Skin epidermis (tissue), 12 donors: ENCODE results near the gene MAD2L1.
"Not testable (repeated sequence)": the region's sequence is repeated elsewhere in the genome, so short reads cannot be mapped to it uniquely, and the experiment has no call there.

Experiments
- H3K27ac ChIP-seq, 21 experiments: fragments of 200-600 bp; sonication (generic) in 11 of 21; one replicate each; pipeline ENCODE4 v1.5.0; 2020; ENCODE audit warnings: mild to moderate bottlenecking in 3 of 21, inconsistent platforms in 2 of 21, moderate library complexity in 2 of 21
- H3K4me3 ChIP-seq, 7 experiments: fragments of 200-600 bp; sonication (generic) in 2 of 7; one replicate each; pipeline ENCODE4 v1.5.0; 2020; ENCODE audit warnings: inconsistent platforms in 2 of 7, mild to moderate bottlenecking in 2 of 7, moderate library complexity in 1 of 7

MAD2L1 gene

DNA sequence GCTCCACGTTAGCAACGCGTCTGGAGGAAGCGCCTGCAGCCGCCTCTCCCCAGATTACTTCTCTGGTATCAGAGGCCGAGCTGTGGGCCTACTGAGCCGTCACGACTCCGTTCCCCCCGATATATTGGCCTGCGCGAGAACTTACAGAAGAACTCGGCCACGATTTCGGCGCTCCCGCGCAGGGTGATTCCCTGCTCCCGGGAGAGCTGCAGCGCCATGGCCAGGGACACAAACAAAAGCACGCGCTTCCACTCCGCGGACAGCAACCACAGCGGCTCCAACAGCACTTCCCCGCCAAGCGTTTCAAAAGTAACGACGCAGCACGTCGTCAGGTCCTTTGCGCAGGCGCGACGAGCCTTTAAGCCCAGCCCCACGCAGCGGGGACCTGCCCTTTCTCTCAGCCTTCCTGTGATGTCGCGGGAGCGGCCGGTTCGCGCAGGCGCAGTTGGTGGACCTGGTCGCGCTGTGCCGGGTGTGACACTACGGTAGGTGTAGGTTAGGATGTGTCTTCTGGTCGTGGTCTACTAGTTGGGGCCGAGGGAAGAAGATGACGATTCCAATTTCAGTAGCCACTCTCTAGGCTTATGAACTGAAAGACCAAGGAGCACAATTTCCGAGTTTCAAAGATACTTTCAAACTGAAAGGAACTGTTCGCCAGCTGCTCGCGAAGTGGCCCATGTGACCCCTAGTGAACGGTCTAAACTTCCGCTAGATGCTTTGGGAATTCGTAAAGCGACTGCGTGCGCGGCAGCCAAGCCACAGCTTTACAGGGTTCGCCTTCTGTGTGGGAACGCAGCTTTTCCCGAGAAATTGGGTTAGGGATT is at the start of gene MAD2L1:
MAD2L1 (minus strand) TSS at position 332 of the 824 bp plus-strand sequence; CDS start at position 218, 114 bp downstream.
- Histone ChIP-seq H3K27ac (peak within 1 kb of the TSS; percentile 75 to 96 (median 93)), H3K4me3 (peak within 1 kb of the TSS; percentile 43 to 75 (median 65))

DNA sequence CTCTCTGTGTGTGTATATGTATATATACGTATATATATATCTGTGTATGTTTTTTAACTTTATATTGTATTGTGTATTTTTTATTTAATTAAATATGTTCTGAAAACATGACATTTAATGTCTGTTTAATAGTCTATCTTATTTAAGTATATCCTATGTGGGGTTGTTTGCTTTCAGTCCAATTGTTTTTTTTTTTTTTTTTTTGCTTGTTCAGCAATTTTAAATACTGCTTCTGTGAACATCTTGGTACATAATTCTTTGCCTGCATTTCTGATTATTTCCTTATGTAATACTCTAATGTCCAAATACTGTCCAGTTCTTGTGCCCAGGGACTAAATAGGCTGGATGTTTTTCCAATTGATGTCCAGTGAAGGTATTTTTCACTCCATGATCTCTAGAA is 45.1 kb upstream of the MAD2L1 start:
- Histone ChIP-seq H3K27ac (no peak overlapping the region), H3K4me3 (no peak overlapping the region)

DNA sequence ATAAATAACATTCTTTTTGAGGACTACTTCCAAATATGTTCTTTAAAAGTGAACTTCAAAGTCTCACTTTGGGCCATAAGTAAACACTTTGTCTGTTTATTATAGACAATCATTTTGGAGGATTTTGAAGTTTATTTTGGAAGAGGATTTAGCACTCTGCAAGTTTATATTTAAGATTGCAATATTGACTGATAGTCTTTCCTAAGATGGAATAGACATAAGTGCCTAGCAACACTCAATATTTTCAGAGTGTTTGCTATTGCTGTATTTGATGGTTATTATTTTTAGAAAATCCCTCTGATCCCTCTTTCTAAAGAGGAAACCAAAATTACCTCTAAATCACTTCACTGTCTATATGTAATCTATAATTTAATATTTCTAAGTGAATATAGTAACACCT is 42.8 kb upstream of the MAD2L1 start:
- H3K27ac ChIP-seq = no peak overlapping the region
- H3K4me3 ChIP-seq = no peak overlapping the region

DNA sequence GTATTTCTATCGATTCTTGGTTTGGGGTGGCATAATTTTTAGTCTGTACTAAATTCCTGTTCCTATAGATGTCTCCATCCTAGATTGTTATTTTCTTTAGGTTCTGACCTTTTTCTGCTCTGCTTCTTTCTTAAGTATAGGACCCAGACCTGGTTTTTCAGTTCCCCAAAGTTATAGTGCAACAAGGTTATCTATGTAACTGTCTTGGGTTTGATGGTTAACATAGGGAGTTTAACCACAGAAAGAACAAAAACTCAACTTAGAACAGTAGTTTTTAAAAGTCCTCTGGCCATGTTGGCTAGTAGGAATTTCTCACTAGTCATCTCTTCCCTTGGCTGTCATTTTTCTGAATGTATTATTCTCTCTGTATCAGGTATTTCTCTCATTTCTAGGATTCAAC is 38.8 kb upstream of the MAD2L1 start:
- no peak overlapping the region for H3K4me3 ChIP-seq
- no peak overlapping the region for H3K27ac ChIP-seq

DNA sequence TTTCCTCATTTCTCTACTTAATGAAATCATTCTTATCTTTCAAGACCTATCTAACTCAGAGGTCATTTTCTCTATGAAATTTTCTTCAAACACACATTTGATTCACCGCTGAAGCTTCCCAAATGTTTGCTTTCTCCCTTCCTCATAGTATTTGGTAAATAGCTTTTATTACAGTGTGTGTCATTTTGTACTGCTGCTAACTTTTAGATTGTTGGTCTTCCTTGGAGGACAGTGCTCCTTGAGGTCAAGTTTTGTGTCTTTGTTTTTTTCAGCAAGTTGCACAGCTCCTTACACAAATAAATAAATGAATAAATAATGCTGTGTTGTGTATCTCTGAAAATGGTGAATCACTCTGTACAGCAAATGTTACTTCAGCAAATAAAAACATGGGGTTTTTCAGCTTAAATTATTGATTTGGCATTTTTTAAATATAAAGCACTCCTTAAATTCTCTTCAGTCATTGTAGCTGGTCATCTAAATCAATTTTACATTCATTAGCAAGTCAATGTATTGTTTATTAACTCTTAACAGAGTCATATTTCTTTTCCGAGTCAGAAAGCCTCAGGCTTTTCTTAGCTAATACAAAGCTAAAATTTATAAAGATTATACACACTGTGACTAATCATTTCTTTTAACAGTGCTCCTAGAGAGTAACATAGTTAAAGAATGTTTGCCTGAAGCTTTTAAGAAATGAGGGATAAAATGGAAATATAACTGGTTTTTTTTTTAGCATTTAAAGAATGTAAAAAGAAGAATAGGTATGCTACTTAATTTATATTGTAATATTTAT is 30.1 kb upstream of the MAD2L1 start:
- H3K4me3 ChIP-seq = no peak overlapping the region
- no peak overlapping the region for H3K27ac ChIP-seq

DNA sequence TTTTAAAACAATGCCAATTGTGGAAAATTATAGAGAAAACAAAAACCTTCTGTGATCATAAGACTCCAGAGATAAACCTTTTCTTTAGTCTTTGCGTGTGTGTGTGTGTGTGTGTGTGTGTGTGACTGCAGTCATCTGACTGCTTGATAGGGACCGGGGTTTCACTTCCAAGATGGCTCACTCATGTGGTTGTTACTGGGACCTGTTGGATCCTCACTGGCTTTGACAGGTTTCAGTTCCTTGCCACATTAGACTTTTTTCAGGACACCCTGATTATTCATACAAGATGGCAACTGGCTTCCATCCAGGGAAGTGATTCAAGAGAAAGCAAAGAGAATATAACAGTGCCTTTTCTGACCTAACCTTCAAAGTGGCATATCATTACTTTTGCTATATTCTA is 21.9 kb upstream of the MAD2L1 start:
- Histone ChIP-seq H3K4me3 (no peak overlapping the region), H3K27ac (no peak overlapping the region)

DNA sequence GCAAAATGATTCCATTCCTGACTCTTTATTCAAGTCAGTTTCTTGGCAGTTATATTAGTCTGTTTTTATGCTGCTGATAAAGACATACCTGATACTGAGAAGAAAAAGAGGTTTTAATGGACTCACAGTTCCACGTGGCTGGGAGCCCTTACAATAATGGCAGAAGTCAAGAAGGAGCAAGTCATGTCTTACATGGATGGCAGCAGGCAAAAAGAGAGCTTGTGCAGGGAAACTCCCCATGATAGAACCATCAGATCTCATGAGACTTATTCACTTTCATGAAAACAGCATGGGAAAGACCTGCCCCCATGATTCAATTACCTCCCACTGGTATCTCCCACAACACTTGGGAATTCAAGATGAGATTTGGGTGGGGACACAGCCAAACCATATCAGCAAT is 21.4 kb upstream of the MAD2L1 start:
- H3K4me3 ChIP-seq, H3K27ac ChIP-seq: not testable (repeated sequence)

DNA sequence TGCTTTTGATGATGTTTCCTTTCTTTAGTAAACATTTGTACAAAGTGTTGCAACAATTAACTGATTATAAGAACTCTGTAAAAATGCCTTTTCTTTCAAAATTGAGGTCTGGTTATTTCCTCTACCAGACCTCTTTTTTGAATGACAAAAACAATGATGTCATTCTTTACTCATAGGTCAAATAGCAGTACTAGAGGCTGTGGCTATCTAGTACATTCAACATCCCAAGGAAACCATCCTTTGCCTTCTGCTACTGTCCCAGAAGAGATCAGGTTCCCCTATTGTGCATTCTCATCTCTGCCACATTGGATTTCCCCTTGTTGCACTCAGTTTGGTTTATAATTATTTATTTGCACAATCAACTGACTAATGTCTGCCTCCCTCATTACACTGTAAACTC is 19.1 kb upstream of the MAD2L1 start:
- no peak overlapping the region for H3K4me3 ChIP-seq
- H3K27ac ChIP-seq = no peak overlapping the region

DNA sequence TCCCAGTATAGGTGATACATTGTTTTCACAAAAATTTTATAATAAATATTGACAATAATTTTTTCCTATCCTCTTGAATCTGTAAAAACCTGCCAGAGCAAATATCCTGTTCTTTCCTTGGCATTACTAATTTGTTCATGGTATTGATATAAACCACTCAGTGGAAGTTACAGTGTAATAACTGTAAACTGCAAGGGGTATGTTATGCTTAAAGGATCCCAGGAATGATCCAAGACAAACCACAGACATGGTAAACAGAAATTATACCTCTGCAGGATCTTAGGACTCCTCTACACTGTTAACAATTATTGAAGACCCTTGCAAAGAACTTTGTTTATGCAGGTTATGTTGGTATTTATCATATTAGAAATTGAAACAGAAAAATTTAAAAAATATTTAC is 17.7 kb upstream of the MAD2L1 start:
- no peak overlapping the region for H3K27ac ChIP-seq

DNA sequence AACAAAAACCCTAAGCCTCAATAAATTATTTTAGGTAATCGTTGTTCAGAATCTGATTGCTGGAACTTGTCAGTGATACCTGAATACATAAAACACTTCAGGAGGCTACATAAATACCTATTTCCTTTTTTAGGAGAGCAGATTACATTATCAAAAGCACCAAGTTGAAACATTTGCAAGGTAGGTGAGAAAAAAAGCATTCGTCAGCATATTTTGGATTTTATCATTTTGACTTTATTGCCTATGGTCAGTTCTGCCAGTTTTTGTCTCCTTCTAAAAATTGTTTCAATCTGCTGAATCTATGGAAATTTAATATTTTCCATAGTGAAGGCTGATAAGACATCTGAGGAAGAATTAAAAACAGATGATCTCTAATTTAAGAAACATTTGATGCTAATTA is 16.5 kb upstream of the MAD2L1 start:
- no peak overlapping the region for H3K27ac ChIP-seq
- no peak overlapping the region for H3K4me3 ChIP-seq

More for the DNA sequence above, 17.7 kb upstream of the MAD2L1 start:
- no peak overlapping the region for H3K4me3 ChIP-seq

DNA sequence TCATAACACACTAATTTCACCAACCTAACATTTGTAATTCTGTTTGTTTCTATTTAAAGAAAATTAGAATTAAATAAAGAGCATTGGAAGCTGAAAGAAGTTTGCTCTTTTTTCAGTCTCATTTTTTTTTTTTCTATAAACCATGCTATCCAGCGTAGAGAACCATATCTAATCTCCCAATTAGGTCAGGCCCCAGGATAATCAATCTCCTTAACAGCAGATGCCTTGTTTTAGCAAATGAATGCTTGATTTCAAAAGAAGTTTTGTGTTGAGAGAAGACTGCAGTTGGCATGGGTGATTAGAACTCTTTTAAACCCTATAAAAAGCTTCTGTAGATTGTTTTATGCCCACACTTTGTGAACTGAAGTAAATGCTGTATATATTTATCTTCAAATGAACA is 15.6 kb upstream of the MAD2L1 start:
- Histone ChIP-seq H3K4me3 (no peak overlapping the region), H3K27ac (no peak overlapping the region)

DNA sequence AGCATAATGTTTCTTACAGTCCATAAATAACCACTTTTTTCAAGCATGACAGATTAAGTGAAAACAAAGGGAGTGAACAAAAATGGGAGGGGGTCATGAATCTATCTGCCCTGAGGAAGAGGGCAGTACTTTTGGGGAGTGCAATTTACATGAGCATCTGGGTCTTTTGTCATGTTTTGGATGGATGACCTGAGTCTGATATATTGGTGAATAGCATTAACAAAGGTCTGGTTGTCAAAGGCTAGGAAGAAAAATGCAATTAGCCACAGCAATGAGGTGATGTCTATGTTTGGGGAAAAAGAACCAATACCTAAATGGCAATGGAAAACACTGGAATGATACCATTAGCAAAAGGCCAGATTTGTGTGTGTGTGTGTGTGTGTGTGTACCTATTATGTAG is 15.1 kb upstream of the MAD2L1 start:
- Histone ChIP-seq H3K4me3 (no peak overlapping the region), H3K27ac (no peak overlapping the region)

DNA sequence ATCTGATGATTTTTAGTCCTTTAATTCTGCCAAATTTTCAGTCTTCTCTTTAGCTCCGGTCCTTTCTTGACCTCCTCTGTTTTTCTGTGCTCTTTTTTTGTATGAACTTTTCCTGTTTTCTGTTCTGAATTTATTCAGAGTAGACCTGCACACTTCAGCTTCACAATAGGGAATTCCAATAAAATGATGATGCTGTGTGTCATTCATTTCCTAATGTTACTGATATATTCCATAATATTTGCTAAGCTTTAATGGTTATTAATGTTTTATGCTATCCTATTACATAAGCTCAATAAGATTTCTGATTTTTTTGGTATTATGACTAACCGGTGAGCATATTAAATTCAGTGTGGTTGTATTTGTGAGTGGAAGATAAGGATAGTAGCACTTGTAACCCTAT is 13.9 kb upstream of the MAD2L1 start:
- Histone ChIP-seq H3K27ac (no peak overlapping the region), H3K4me3 (no peak overlapping the region)

DNA sequence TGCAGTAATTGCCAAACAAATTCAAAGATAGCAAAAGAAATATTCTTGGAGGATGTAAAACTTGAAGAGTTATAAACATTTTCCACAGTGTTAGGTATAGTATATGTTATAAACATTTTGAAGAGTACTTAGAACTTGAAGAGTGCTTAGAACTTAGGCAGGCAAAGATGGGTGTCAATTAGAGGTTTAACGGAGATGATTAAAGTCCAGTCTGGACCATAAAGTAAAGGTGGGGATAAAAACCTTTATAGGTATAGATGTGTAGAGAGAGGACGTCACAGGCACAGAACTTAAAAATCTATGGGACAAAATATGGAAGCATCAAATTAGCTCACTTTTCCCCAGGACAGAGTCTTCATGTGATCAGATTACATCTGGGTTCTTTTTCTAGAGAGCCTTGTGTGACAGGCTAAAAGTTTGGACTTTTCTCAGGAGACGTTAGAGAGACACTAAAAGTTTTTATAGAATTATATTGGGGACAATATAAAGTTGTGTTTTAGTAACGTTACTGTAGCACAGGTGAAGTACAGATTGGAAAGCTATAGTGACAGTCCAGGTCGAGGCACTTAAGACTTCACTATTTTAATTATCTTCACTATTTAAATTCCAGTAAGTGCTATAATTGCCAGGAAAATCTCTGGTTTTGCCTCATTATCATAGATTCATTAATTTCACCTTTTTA is 13.3 kb upstream of the MAD2L1 start:
- H3K4me3 ChIP-seq = no peak overlapping the region
- no peak overlapping the region for H3K27ac ChIP-seq

DNA sequence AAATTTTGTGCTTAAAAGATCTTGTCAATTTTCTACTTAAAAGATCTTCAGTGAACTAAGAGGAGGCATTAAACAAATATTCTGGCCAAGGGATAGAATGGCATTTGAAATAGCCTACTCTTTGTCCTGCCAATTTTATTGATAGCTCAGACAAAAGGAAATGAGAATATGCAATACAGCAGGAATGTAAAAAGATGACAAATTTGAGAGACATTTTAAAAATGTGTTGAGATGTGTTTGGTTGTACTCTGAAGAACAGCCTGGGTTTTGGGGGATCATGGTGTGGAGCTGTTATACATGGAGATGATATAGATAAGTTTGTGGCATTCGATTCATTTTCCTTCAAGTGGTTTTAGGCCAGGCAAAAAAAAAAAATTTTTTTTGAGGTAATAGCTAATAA is 11.6 kb upstream of the MAD2L1 start:
- Histone ChIP-seq H3K4me3 (no peak overlapping the region), H3K27ac (no peak overlapping the region)

DNA sequence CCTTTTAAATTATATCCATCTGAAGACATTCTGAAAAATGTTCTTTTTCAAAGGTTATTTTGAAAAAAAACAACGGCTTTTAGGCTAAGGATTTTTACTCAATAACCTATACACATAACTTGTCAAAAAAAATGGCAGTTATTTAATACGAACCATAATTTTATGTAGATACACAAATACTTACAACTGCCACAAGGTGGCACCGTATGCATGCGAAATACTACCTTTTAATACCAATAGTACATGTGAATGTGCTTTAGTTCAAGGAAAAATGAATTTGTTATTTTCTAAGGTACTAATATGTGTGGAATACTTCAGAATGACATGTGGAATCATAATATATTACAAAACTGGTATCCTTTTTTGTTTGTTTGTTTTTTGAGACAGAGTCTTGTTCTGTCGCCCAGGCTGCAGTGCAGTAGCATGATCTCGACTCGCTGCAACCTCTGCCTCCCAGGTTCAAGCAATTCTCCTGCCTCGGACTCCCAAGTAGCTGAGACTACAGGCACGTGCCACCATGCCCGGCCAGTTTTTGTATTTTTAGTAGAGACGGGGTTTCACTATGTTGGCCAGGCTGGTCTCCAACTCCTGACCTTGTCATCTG is 4.6 kb upstream of the MAD2L1 start:
- Histone ChIP-seq H3K4me3 (no peak overlapping the region), H3K27ac (no peak overlapping the region)

DNA sequence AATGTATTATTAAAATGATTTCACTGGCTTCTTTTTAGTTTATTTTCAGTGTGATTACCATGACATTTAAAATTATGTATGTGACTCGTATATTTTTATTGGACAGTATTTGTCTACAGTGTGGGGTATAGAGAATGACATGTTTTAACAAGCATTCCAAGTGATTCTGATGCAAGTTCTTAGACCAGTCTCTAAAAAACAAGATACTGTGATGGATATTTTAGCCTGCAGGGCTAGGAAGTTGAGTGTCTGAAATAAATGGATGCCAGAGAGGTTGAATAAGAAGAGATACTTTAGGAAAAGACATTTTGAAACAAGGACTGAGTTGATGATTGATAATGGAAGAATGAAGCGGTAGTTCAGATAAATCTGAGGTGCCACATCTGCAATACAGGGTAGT is 3.5 kb upstream of the MAD2L1 start:
- Histone ChIP-seq H3K4me3 (no peak overlapping the region), H3K27ac (no peak overlapping the region)

DNA sequence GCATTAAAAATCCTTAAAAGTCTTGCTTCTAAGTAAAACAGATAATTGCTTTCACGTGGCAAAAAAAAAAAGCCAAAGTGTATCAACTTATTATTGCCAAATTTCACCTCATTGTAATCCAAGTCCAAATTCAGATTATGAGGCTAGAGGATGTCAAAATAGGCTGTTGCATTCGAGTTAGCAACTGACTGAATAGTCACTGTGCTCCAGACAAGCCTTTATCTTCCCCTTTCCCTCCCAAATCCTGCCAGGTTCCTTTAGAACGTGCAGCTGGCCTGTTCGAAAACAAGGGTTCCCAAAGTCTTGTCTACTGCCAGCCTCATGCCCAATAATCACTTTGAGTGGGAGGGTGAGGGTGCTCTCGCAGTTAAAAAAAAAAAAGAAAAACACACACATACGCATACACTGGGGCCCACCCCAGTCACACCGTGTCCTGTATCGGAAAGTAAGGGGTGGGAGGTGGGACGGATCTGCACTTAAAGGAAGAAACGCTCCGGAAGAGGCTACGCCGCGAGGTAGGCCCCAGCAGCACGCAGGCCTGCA is 603 bp downstream of the MAD2L1 start:
- peak overlapping the region; percentile 43 to 75 (median 65) for H3K4me3 ChIP-seq
- peak overlapping the region in 18 of 21 experiments; percentile 3 to 96 (median 92) for H3K27ac ChIP-seq

DNA sequence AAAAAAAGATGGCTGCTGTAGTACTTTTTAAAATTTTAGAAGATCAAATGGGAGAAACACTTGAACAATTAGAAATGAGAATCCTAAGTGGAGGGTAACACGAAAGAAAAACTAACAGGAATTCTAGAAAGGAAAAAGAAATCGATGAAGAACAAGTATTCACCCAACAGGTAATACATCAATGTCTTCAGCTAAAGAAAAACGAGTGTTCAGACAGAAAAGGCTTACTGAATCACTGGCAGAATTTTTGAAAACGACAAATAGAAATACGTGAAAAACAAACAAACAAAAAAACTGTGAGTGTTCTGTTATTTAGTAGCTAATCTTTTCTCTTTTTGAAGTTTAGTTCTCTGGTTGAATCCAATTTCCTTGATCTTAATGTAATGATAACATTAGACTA is 1.8 kb downstream of the MAD2L1 start:
- H3K4me3 ChIP-seq = no peak overlapping the region
- peak overlapping the region in 1 of 21 experiments; percentile 93 for H3K27ac ChIP-seq

DNA sequence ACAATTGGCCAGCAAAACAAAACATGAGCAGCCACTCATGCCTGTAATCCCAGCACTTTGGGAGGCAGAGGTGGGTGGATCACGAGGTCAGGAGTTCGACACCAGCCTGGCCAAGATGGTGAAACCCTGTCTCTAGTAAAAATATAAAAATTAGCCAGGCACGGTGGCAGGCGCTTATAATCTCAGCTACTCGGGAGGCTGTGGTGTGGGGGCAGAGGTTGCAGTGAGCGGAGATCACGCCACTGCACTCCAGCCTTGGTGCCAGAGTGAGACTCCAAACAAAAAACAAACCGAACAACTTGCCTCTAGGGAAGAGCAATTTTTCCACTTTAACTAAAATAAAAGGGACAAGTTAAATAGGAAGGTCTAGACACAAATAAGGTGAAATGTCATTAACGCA is 2.9 kb downstream of the MAD2L1 start:
- H3K4me3 ChIP-seq, H3K27ac ChIP-seq: not testable (repeated sequence)
